ENCODE measurements around the gene ATP8B2.
A peak's percentile ranks its signal among the peaks of the same experiment; 100 is the strongest.

DNA sequence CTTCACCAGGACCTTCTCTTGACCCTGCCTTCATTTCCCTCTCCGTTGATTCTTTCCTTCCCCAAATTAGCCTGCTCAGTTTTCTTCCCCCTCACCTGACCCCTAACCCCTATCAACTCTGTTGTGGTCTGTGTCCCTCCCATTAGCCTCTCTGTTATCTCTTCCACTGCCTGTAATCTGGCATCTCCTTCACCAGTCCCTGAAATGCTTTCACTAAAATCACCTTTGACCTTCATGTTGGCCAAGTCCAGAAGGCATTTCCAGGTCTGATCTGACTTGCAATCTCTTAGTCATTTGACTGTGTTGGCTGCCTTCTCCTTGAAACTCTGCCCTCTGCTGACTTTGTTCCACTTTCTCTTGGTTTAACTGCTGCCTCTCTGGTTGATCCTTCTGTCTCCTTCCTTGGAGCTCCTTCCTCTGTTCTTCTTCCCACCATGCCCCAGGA is 28.2 kb downstream of the ATP8B2 start:
- TF ChIP-seq EP300 (IDR thresholded peaks at IDR 0.05) (no peak), POLR2A (IDR thresholded peaks at IDR 0.05) (no peak), POLR2AphosphoS5 (IDR thresholded peaks at IDR 0.05) (peak; percentile 36)
- TF ChIP-seq, protein P1, sequence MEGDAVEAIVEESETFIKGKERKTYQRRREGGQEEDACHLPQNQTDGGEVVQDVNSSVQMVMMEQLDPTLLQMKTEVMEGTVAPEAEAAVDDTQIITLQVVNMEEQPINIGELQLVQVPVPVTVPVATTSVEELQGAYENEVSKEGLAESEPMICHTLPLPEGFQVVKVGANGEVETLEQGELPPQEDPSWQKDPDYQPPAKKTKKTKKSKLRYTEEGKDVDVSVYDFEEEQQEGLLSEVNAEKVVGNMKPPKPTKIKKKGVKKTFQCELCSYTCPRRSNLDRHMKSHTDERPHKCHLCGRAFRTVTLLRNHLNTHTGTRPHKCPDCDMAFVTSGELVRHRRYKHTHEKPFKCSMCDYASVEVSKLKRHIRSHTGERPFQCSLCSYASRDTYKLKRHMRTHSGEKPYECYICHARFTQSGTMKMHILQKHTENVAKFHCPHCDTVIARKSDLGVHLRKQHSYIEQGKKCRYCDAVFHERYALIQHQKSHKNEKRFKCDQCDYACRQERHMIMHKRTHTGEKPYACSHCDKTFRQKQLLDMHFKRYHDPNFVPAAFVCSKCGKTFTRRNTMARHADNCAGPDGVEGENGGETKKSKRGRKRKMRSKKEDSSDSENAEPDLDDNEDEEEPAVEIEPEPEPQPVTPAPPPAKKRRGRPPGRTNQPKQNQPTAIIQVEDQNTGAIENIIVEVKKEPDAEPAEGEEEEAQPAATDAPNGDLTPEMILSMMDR (IDR thresholded peaks at IDR 0.05), result peak in 2 of 4 experiments; percentile 27 to 37
